Stimulated activated CD8-positive, alpha-beta memory T cell treated with anti-CD3 and anti-CD28 coated beads, Interleukin-4, amount 100 ng/mL, for 1 hour (primary cell): ENCODE measurements around the gene TMEFF2.

Source experiments
- DNase-seq, 2 donors: peaks; one replicate each; pipeline ENCODE4 v3.0.0-alpha.2; 2020; ENCODE audit warnings: low read depth in 2 of 2, low spot score in 1 of 2

TMEFF2 gene

GRCh38 chr2:192194866-192195547 lies at the start of gene TMEFF2:
TSS of gene TMEFF2 (minus strand) at chr2:192194933. CDS start at chr2:192194524, 409 bp downstream.
- DNase-seq = no peak

GRCh38 chr2:192243488-192243887 lies 48.8 kb upstream of the TMEFF2 start:
- no peak for DNase-seq

- no peak for DNase-seq
Observed at GRCh38 chr2:192236136-192236535, 41.4 kb upstream of the TMEFF2 start.

GRCh38 chr2:192230889-192231453 lies 36.2 kb upstream of the TMEFF2 start:
- no peak for DNase-seq

- DNase-seq = no peak
Observed at GRCh38 chr2:192228685-192229084, 34.0 kb upstream of the TMEFF2 start.

GRCh38 chr2:192218970-192219369 lies 24.2 kb upstream of the TMEFF2 start:
- DNase-seq = no peak

GRCh38 chr2:192218377-192218776 lies 23.6 kb upstream of the TMEFF2 start:
- DNase-seq = no peak

- no peak for DNase-seq
Observed at GRCh38 chr2:192216336-192216735, 21.6 kb upstream of the TMEFF2 start.

GRCh38 chr2:192215096-192215877 lies 20.6 kb upstream of the TMEFF2 start:
- DNase-seq = no peak

GRCh38 chr2:192208848-192209247 lies 14.1 kb upstream of the TMEFF2 start:
- DNase-seq = no peak

- no peak for DNase-seq
Observed at GRCh38 chr2:192206399-192206798, 11.7 kb upstream of the TMEFF2 start.

GRCh38 chr2:192203876-192204275 lies 9.1 kb upstream of the TMEFF2 start:
- no peak for DNase-seq

- no peak for DNase-seq
Observed at GRCh38 chr2:192202373-192202772, 7.6 kb upstream of the TMEFF2 start.

- DNase-seq = no peak
Observed at GRCh38 chr2:192201116-192201515, 6.4 kb upstream of the TMEFF2 start.

GRCh38 chr2:192197357-192197756 lies 2.6 kb upstream of the TMEFF2 start:
- DNase-seq = no peak

- no peak for DNase-seq
Observed at GRCh38 chr2:192196421-192197194, 1.9 kb upstream of the TMEFF2 start.

GRCh38 chr2:192195548-192196418 lies 1.1 kb upstream of the TMEFF2 start:
- DNase-seq = no peak

- no peak for DNase-seq
Observed at GRCh38 chr2:192194265-192194865, 368 bp downstream of the TMEFF2 start.

- no peak for DNase-seq
Observed at GRCh38 chr2:192190474-192190873, 4.3 kb downstream of the TMEFF2 start.

- DNase-seq = no peak
Observed at GRCh38 chr2:192186806-192187205, 7.9 kb downstream of the TMEFF2 start.
